GM19023 (cell line): ENCODE measurements around the gene UMODL1.
A peak's percentile ranks its signal among the peaks of the same experiment; 100 is the strongest.

ENCODE experiments used
- ATAC-seq: cut with Tn5 transposase; IDR thresholded peaks from one replicate; pipeline ENCODE4 v1.9.1; 2021; ENCODE audit warnings: mild to moderate bottlenecking, moderate library complexity; ENCODE audit not compliant: unreplicated experiment

The UMODL1 gene

DNA sequence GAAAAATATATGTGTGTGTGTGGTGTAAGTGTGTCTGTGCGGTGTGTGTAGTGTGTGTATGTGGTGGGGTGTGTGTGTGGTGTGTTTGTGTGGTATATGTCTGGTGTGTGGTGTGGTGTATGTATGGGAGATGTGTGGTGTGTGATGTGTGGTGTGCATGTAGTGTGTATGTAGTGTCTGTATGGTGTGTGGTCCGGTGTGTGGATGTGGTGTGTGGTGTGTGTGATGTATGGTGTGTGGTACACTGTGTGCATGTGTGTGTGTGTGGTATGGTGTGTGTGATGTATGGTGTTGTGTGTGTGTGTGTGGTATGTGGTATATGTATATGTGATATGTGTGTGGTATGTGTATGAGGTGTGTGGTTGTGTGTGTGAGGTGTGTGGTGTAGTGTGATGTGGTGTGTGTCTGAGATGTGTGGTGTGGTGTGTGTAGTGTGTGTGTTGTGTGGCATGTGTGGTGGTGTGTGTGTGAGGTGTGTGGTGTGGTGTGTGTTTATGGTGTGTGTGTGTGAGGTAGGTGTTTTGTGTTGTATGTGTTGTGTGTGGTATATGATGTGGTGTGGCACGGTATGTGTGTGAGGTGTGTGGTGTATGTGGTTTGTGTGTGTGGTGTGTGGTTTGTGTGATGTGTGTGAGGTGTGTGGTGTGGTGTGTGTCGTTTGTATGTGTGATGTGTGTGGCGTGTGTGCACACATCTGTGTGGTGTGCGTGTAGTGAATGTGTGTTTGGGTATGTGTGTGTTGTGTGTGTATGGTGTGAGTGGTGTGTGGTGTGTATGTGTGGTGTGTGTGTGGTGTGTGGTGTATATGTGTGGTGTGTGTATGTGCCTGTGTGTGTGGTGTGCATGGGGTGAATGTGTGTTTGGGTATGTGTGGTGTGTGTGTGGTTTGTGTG is 112.5 kb downstream of the UMODL1 start:
- ATAC-seq: no peak

DNA sequence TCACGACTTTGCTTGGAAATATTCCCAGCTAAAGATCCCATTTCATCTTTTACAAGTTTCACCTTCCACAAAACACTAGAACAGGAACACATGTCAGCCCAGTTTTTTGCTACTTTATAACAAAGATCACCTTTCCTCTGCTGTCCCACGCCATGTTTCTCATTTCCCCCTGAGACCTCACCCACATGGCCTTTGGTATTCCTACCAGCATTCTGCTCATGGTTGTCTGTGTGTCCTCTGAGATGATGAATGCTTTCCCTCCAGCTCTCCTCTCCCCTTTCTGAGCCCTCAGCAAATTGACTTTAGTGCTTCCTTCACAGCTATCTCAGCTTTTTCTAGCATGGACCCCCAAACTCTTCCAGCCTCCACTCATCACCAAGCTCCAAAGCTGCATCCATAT is 115.5 kb downstream of the UMODL1 start:
- no peak for ATAC-seq

DNA sequence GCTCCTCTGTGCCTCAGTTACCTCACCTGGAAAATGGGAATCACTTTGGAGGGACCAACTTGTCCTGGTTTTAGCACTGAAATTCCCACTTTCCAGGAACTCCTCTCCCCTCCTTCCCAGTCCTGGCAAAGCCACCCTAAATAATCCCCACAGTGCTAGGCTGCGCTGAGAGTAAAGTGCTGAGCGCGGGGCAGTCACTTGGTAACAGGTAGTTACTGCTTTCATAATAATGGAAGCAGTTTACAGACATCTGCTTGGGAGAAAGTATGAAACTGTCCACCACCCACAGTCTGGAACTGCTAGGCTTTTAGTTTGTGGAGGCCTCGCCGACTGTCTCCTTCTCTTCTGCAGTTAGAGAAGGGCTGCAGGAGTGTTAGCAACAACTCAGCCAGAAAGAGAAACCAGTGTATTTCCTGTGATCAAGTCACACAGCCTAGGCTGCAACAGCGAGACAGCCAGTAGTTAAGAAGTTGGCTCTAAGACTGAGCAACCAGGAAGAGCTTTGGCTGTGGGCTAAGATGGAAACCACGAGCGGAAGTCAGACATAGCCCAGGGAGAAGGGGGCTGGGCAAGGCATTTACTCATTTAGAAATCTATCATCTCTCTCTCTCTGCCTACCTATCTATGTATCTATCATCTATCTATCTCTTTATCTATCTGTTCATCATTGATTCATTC is 117.0 kb downstream of the UMODL1 start:
- peak; percentile 94 for ATAC-seq

DNA sequence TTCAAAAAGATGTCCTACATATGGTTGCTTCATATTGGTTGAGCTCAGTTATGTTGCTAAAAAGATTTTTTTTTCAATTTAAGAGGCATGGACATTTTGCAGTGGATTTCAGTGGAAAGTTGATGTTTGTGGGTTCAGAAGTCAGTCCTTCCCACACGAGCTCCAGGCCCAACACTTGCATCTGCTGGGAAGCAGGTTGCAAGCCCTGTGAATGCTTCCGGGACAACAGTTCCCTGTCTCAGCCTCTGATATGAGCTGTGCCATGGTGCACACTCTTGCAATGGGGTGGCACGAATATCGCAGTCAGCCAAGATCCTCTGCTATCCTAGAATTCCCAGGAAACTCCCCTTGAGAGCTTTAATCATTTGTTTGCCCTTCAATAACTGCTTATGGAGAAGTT is 117.5 kb downstream of the UMODL1 start:
- no peak for ATAC-seq

DNA sequence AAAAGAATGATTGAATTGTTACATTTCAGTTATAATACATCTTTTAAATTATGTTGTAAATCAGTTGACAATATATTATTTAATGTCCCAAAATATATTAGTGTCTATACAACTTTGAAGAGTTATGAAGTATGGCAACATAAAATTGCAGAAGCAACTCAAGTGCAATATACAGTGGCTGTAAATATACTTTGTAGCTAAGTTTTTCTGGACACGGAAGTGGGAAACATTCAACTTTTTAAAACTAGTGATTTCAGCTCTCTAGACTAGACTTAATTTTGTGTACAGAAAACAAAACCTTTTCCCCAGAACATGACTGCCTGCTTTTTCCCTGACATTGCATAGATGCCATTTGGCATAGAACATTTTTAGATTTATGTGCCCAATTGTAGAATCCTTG is 118.3 kb downstream of the UMODL1 start:
- ATAC-seq: no peak

DNA sequence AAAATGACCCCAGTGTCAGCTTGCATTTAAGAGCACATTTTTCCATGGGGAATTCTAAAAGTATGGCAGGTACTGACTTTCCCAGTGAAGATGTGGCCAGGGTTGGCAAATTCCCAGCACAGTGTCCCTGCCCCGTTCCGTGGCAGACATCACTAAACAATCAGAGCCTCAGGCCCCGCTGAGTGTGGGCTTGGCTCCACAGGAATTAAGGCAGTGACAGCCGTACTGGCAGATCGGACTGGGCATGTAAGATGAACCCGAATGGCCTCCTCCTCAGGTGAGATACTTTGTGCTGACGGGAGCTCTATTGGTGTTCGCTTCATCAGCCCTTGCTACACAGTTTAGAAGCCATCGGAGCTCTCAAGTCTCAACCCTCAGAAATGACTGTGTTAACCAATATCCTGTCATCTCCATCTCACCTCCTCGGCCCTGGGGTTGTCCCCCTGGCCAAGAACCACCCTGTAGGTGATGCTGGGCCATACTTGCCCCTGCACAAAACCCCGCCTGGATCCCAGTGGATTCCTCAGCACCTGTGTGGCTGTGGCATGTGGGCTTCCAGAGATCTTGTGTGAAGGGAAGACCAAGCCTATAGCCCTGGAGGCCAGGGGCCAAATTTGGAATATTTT is 118.9 kb downstream of the UMODL1 start:
- ATAC-seq: no peak

DNA sequence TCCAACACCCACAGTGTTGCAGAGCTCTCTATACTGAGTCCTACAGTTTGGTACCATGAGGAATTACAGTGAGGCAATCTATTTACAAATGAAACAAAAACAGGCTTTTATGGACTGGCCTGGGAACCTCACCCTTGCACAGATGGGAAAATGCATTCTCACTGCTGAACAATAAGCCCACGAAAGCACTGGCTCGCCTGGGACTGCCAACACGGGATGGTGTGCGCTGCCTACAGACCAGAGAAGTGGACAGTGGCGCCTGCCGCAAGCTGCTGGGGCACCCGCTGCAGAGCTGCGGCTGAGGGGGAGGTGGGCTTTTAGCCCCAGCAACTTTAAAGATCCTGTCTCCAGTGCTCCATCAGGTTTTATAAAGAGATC is 119.4 kb downstream of the UMODL1 start:
- no peak for ATAC-seq

DNA sequence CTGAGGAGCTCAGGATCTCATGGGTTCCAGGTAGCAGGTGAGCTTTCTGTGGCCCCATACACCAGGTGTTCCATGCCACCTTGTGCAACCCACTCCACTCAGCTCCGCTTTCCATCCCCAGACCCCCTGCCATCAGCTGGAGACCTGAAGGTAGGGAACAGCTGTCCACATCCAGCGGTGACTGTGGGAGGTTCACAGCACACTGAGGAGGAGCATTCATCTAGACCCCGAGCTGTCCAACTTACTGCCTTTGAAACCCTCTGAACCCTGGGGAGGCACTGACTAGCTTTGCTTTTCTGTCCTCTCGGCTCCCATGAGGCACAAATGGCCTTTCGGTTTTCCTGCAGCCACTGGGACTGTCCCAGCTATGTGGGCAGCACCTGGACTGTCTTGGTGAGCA is 119.9 kb downstream of the UMODL1 start:
- ATAC-seq: no peak

DNA sequence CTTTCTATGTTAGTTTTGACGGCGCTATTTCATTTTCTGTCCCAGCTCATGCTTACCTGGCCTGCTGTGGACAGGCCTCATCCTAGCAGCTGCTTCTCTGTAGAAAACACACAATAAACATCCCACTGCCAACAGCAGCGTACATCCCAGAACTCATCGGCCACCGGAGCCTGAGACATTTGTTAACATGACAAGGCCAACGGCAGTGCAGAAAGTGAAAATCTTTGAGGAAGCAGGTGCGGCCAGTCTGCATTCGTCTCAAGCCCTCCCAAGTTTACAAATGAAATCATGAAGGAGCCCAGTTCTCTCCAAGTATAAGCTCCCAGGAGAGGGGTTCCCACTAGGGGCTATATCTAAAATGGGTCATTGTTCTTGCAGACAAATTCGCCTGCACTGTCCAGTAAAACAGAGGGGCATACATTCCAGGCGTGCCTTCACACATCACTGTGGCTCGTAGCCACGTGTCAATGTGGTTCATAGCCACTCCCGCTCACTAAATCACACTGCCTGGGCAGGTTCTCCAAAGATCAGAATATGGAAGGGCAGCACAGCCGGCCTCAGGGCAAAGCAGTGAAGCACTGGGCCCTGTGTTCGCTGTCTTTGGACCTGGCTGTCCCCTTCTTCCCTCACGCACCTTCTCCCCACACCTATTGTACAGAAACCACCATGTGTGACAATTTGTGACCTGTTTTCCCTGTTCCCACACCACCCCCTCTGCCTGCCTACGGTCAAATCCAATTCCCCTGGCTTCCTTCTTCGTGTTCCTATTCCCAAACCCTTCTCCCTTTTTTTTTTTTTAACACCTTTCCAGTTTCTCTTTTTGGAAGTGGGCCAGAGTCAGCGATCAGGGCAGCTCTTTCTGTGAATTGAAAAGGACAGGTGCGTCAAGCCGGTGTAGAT is 120.8 kb downstream of the UMODL1 start:
- ATAC-seq: no peak
